Spleen (tissue), 11 donors: ENCODE data around the gene PRPF39. TPM values are rescaled to one million over a fixed set of nuclear protein-coding genes. Genes with fewer than 3 reads are reported as not detected.

ENCODE experiments used
- DNase-seq: peaks from one replicate; pipeline ENCODE4 v3.0.0-alpha.2; 2020
- H3K27ac ChIP-seq, 8 donors: fragments of 200-600 bp; sonication (generic) in 7 of 8; 1 replicate in 4 of 8; 2 replicates in 4 of 8; pipeline versions ENCODE4 v1.5.0 to v1.8.0; 2016 to 2021; ENCODE audit warnings: inconsistent platforms in 4 of 8, mild to moderate bottlenecking in 4 of 8, moderate library complexity in 1 of 8
- H3K27me3 ChIP-seq, 7 donors: fragments of 200-600 bp; sonication (generic) in 6 of 7; replicated peaks in 1 of 7; 1 replicate in 4 of 7; 2 replicates in 3 of 7; pipeline versions ENCODE4 v1.5.0 to v1.8.0; 2016 to 2021; ENCODE audit warnings: inconsistent platforms in 3 of 7, mild to moderate bottlenecking in 1 of 7
- H3K36me3 ChIP-seq, 6 donors: fragments of 200-600 bp; sonication (generic) in 5 of 6; 1 replicate in 4 of 6; 2 replicates in 2 of 6; pipeline versions ENCODE4 v1.5.0 to v1.8.0; 2016 to 2021; ENCODE audit warnings: inconsistent platforms in 2 of 6
- H3K4me1 ChIP-seq, 6 donors: fragments of 200-600 bp; sonication (generic) in 5 of 6; 1 replicate in 3 of 6; 2 replicates in 3 of 6; pipeline versions ENCODE4 v1.5.0 to v1.8.0; 2016 to 2021; ENCODE audit warnings: inconsistent platforms in 3 of 6
- H3K4me3 ChIP-seq, 8 donors: fragments of 200-600 bp; sonication (generic) in 7 of 8; 1 replicate in 4 of 8; 2 replicates in 4 of 8; pipeline versions ENCODE4 v1.5.0 to v1.8.0; 2016 to 2021; ENCODE audit warnings: inconsistent platforms in 4 of 8, mild to moderate bottlenecking in 4 of 8, moderate library complexity in 2 of 8
- H3K9me3 ChIP-seq, 8 donors: fragments of 200-600 bp; sonication (generic) in 7 of 8; 1 replicate in 4 of 8; 2 replicates in 4 of 8; pipeline versions ENCODE4 v1.5.0 to v1.8.0; 2016 to 2021; ENCODE audit warnings: inconsistent platforms in 4 of 8
- CTCF ChIP-seq, 11 experiments: fragments of 200-600 bp in 7 of 11; fragments of 450-650 bp in 4 of 11; sonication (generic) in 4 of 11; IDR thresholded peaks in 8 of 11; conservative IDR thresholded peaks in 3 of 11; 1 replicate in 7 of 11; 2 replicates in 4 of 11; pipeline versions ENCODE4 v1.4.0 to v1.8.0; 2016 to 2021; ENCODE audit warnings: antibody characterized with exemption in 11 of 11, inconsistent platforms in 4 of 11, mild to moderate bottlenecking in 1 of 11
- POLR2A ChIP-seq, 3 donors: fragments of 450-650 bp; IDR thresholded peaks; one replicate each; pipeline ENCODE4 v1.5.1; 2017; ENCODE audit warnings: antibody characterized with exemption in 3 of 3, mild to moderate bottlenecking in 1 of 3
- POLR2AphosphoS5 ChIP-seq, 3 donors: sonication (generic); formaldehyde crosslinking; IDR thresholded peaks; one replicate each; pipeline ENCODE4 v1.5.1; 2017; ENCODE audit warnings: antibody characterized with exemption in 3 of 3
- WGBS, 5 donors: extraction: QIAGEN DNeasy Blood & Tissue Kit in 3 of 5; methylation state at CpG; one replicate each; pipeline versions ENCODE4 v1.1.5 to v1.1.7; 2013 to 2018; 5-methylcytosine and 5-hydroxymethylcytosine counted together
- intact Hi-C: fragments of 100-400 bp; cut with DNase I; formaldehyde crosslinking; loops from one replicate; pipeline ENCODE4 v1.15.0; 2023; ENCODE audit warnings: low total_unique reads
- polyA plus RNA-seq, 3 donors: library from polyadenylated mRNA; stranded (reverse); fragments of 200-250 nt; gene quantifications; one replicate each; pipeline ENCODE4 v1.2.1, GENCODE V29; 2013
- total RNA-seq, 7 donors: library from RNA; depleted of rRNA in 3 of 7; stranded (reverse); fragments of >200 nt in 3 of 7; fragmentation: NEBNext Ultra II Directional in 4 of 7; extraction: Animal tissue kit (Norgen Biotek cat#: 25700) in 4 of 7; gene quantifications; one replicate each; pipeline versions ENCODE4 v1.1.0 to v1.2.1, GENCODE V29; 2016 to 2021
- donor health status: healthy with polysubstance abuse.
- donor health status: DM: no; HTN: no; CAD: no; lungs with moderate emphysema.
- donor health status: DM: no; HTN: no; CAD: no.
- donor health status: Bipolar disorder and iron deficiency.
- donor health status: healthy.
- donor health status: DM: no; HTN: no; CAD: no.
- donor health status: DM: yes; HTN: yes; CAD: no.

PRPF39 gene
- total and polyA plus RNA-seq, 10 donors, result 24.8 to 44.5 (median 37.1) TPM

- WGBS, 5 donors, result 37 to 96% (median 58%) methylated on average over 1 of the region's 1 CpG
- Histone ChIP-seq H3K27me3 (no peaks in the 10 kb centered on the region), H3K27ac (no peak overlapping the region), H3K4me3 (no peak overlapping the region), H3K4me1 (peaks cover 9 to 46% (median 19%) of the 10 kb centered on the region in 6 donors), H3K36me3 (peaks cover 0 to 59% (median 18%) of the 10 kb centered on the region in 6 donors), H3K9me3 (no peaks in the 10 kb centered on the region)
- DNase-seq, result no peak
- TF ChIP-seq CTCF (IDR thresholded peaks at IDR 0.05 in 8 of 11, conservative IDR thresholded peaks at IDR 0.05 in 3 of 11), result no peak
- no peak for TF ChIP-seq POLR2A (IDR thresholded peaks at IDR 0.05)
- no peak for TF ChIP-seq POLR2AphosphoS5 (IDR thresholded peaks at IDR 0.05)
- intact Hi-C loops, result no loop called here
Measured at GRCh38 chr14:45128963-45129629, 45.2 kb downstream of the PRPF39 start.

GRCh38 chr14:45133683-45134050 lies 49.8 kb downstream of the PRPF39 start:
- no peak for DNase-seq
- Histone ChIP-seq H3K4me1 (peaks cover 24 to 74% (median 46%) of the 10 kb centered on the region in 6 donors), H3K27me3 (no peaks in the 10 kb centered on the region), H3K4me3 (peak overlapping the region; percentile 51 to 98 (median 92)), H3K27ac (peak overlapping the region; percentile 89 to 94 (median 92)), H3K9me3 (no peaks in the 10 kb centered on the region), H3K36me3 (peaks cover 0 to 13% (median 2%) of the 10 kb centered on the region in 6 donors)
- WGBS, 5 donors, result 0 to 2% (median 1%) methylated on average over 9 of the region's 9 CpGs
- no peak for TF ChIP-seq POLR2AphosphoS5 (IDR thresholded peaks at IDR 0.05)
- TF ChIP-seq CTCF (IDR thresholded peaks at IDR 0.05 in 8 of 11, conservative IDR thresholded peaks at IDR 0.05 in 3 of 11), result no peak
- TF ChIP-seq POLR2A (IDR thresholded peaks at IDR 0.05), result no peak
- intact Hi-C loops, result loop anchor here (5.0 kb wide), 1 partner anchor 119 kb away; the partner anchor contains the start of gene MIS18BP1

GRCh38 chr14:45134051-45134958 lies 50.4 kb downstream of the PRPF39 start, which contains the start of gene FKBP3:
Gene FKBP3, minus strand, starts transcription at chr14:45134481. Its CDS starts 25 bp downstream, at chr14:45134456.
- intact Hi-C loops, result loop anchor here (5.0 kb wide), 1 partner anchor 118 kb away; the partner anchor contains the start of gene MIS18BP1

More at GRCh38 chr14:45134051-45134958, 50.4 kb downstream of the PRPF39 start, which contains the start of gene FKBP3:
- WGBS, 5 donors, result 0 to 1% (median 1%) methylated on average over 37 to 53 of the region's 53 CpGs
- H3K4me3 ChIP-seq, result peak within 1 kb of the TSS; percentile 51 to 98 (median 92)
- H3K36me3 ChIP-seq, result peaks cover 0 to 7% (median under 1%) of the 10 kb centered on the region in 6 donors
- no peaks in the 10 kb centered on the region for H3K27me3 ChIP-seq
- peak within 1 kb of the TSS; percentile 89 to 94 (median 92) for H3K27ac ChIP-seq
- peaks cover 24 to 78% (median 47%) of the 10 kb centered on the region in 6 donors for H3K4me1 ChIP-seq
- TF ChIP-seq POLR2A (IDR thresholded peaks at IDR 0.05), result peak in 2 of 3 donors; percentile 74 to 82
- peak; percentile 96 to 97 (median 96) for TF ChIP-seq POLR2AphosphoS5 (IDR thresholded peaks at IDR 0.05)
- peak in 6 of 11 experiments; percentile 0 to 33 (median 18) for TF ChIP-seq CTCF (IDR thresholded peaks at IDR 0.05 in 8 of 11, conservative IDR thresholded peaks at IDR 0.05 in 3 of 11)
- DNase-seq, result peak; percentile 98
- H3K9me3 ChIP-seq, result no peaks in the 10 kb centered on the region
